ENCODE data around the gene NRTN.
"Not testable (repeated sequence)": the region's sequence is repeated elsewhere in the genome, so short reads cannot be mapped to it uniquely, and the experiment has no call there.

The NRTN gene

GRCh38 chr19:5838353-5839064 is 33.6 kb downstream of the NRTN start:
- DNase-seq (ENCODE audit: low read depth), result no peak

GRCh38 chr19:5839065-5840017 is 34.5 kb downstream of the NRTN start, which contains the start of gene FUT6:
Gene FUT6, minus strand, starts transcription at chr19:5839702. Its CDS starts 7,135 bp downstream, at chr19:5832567.
- DNase-seq (ENCODE audit: low read depth), result no peak

GRCh38 chr19:5841735-5842111 is 36.9 kb downstream of the NRTN start:
- DNase-seq (ENCODE audit: low read depth), result not testable (repeated sequence)

- no peak for DNase-seq (ENCODE audit: low read depth)
These were observed 38.5 kb downstream of the NRTN start for GRCh38 chr19:5843295-5843927.

- no peak for DNase-seq (ENCODE audit: low read depth)
These were observed 39.9 kb downstream of the NRTN start for GRCh38 chr19:5844456-5845433.

GRCh38 chr19:5847846-5848245 is 43.0 kb downstream of the NRTN start:
- not testable (repeated sequence) for DNase-seq (ENCODE audit: low read depth)

DNA sequence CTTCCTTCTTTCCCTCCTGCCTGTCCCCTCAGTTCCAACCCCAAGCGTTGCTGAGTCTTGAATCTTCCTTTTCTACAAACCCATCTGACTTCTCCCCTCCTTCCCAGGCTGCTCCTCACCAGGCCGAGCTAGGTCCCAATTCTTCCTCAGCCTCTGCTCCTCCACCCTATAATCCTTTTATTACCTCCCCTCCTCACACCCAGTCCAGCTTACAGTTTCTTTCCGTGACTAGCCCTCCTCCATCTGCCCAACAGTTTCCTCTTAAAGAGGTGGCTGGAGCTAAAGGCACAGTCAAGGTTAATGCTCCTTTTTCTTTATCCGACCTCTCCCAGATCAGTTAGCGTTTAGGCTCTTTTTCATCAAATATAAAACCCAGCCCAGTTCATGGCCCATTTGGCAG is 43.8 kb downstream of the NRTN start:
- DNase-seq (ENCODE audit: low read depth), result not testable (repeated sequence)

GRCh38 chr19:5850189-5850588 is 45.3 kb downstream of the NRTN start:
- no peak for DNase-seq (ENCODE audit: low read depth)

GRCh38 chr19:5850743-5851293 is 46.0 kb downstream of the NRTN start:
- no peak for DNase-seq (ENCODE audit: low read depth)

- DNase-seq (ENCODE audit: low read depth), result no peak
These were observed 46.4 kb downstream of the NRTN start, which contains the start of gene FUT3 for GRCh38 chr19:5851302-5851701. Gene FUT3, minus strand, starts transcription at chr19:5851449.

- DNase-seq (ENCODE audit: low read depth), result not testable (repeated sequence)
These were observed 49.3 kb downstream of the NRTN start for GRCh38 chr19:5854121-5854520.

- not testable (repeated sequence) for DNase-seq (ENCODE audit: low read depth)
These were observed 50.3 kb downstream of the NRTN start for GRCh38 chr19:5855151-5855550.

- no peak for DNase-seq (ENCODE audit: low read depth)
These were observed 52.6 kb downstream of the NRTN start for GRCh38 chr19:5857203-5858081.

DNA sequence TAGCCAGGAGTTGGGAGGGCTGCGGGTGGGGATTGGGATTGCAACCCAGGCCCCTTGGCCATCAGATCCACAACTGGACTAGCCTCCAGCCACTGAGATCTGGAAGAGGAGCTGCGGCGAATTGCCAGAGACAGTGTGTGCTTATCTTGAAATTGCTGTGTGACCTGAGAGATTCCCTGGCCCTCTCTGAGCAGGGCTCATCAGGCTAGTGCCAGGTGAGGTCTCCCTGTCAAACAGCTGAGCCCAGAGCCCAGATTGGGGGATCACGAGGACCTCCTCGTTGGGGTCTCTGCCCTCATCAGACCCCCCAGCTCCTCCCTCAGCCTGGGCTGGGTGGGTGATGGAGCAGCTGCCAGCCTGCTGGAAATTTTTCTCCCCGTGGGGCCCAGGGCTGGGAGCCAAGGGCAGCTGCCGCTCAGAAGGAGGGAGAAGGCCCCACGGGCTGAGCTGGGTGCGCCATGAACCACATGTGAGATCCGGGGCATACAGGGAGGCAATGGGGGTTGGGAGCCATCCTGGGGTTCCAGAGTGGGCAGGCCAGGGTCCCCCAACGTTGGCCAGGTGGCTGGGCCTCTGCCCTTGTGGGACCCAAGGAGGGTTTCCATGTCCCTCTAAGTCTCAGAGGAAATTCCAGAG is 58.3 kb downstream of the NRTN start:
- no peak for DNase-seq (ENCODE audit: low read depth)

- DNase-seq (ENCODE audit: low read depth), result no peak
These were observed 59.3 kb downstream of the NRTN start for GRCh38 chr19:5864013-5864720.

GRCh38 chr19:5864725-5865486 is 60.0 kb downstream of the NRTN start:
- no peak for DNase-seq (ENCODE audit: low read depth)

- DNase-seq (ENCODE audit: low read depth), result no peak
These were observed 60.9 kb downstream of the NRTN start for GRCh38 chr19:5865772-5866171.
